Measurements from ENCODE around the gene SRBD1. TPM values are rescaled to one million over a fixed set of nuclear protein-coding genes. Genes with fewer than 3 reads are reported as not detected.

Gene SRBD1
- total and polyA plus RNA-seq, 4 donors = 4.0 to 22.2 (median 10.0) TPM

DNA sequence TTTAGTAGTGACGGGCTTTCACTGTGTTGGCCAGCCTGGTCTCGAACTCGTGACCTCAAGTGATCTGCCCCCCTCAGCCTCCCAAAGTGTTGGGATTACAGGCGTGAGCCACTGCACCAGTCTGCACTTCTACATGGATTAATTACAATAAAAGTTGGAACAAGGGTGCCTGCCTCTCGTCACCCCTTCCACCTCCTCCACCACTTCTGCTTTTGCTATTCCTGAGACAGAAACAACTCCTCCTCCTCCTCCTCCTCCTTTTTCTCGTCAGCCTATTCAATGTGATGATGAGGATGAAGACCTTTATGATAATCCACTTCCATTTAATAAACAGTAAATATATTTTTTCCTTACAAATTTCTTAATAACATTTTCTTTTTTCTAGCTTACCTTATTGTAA, 35.2 kb downstream of the SRBD1 start:
- no peak overlapping the region for H3K9ac ChIP-seq (ENCODE audit: low read depth in 1 of 2, low read length in 2 of 2)
- no peaks in the 10 kb centered on the region for H3K27me3 ChIP-seq (ENCODE audit: control insufficient read depth in 4 of 4, insufficient read depth in 4 of 4, low read length in 3 of 4)
- no peaks in the 10 kb centered on the region for H3K9me3 ChIP-seq (ENCODE audit: control insufficient read depth in 4 of 4, low read length in 3 of 4)
- H3K27ac ChIP-seq (ENCODE audit: low read depth in 1 of 2, low read length in 2 of 2) = no peak overlapping the region
- H3K4me3 ChIP-seq (ENCODE audit: low read depth in 1 of 3, low read length in 3 of 3) = no peak overlapping the region
- TF ChIP-seq NR2F2 (IDR thresholded peaks at IDR 0.05) (no peak), JUND (IDR thresholded peaks at IDR 0.05) (no peak), SP1 (IDR thresholded peaks at IDR 0.05) (no peak), EGR1 (IDR thresholded peaks at IDR 0.05; ENCODE audit: low read depth in 2 of 2) (no peak), HNF4G (IDR thresholded peaks at IDR 0.05) (no peak), FOXA1 (IDR thresholded peaks at IDR 0.05) (no peak), RAD21 (IDR thresholded peaks at IDR 0.05) (no peak), FOXA2 (IDR thresholded peaks at IDR 0.05) (no peak), TAF1 (conservative IDR thresholded peaks at IDR 0.05) (no peak), GABPA (IDR thresholded peaks at IDR 0.05 in 1 of 2, conservative IDR thresholded peaks at IDR 0.05 in 1 of 2) (no peak), RXRA (IDR thresholded peaks at IDR 0.05) (no peak), HNF4A (conservative IDR thresholded peaks at IDR 0.05) (no peak), YY1 (IDR thresholded peaks at IDR 0.05) (no peak)
- TF ChIP-seq, protein P1, sequence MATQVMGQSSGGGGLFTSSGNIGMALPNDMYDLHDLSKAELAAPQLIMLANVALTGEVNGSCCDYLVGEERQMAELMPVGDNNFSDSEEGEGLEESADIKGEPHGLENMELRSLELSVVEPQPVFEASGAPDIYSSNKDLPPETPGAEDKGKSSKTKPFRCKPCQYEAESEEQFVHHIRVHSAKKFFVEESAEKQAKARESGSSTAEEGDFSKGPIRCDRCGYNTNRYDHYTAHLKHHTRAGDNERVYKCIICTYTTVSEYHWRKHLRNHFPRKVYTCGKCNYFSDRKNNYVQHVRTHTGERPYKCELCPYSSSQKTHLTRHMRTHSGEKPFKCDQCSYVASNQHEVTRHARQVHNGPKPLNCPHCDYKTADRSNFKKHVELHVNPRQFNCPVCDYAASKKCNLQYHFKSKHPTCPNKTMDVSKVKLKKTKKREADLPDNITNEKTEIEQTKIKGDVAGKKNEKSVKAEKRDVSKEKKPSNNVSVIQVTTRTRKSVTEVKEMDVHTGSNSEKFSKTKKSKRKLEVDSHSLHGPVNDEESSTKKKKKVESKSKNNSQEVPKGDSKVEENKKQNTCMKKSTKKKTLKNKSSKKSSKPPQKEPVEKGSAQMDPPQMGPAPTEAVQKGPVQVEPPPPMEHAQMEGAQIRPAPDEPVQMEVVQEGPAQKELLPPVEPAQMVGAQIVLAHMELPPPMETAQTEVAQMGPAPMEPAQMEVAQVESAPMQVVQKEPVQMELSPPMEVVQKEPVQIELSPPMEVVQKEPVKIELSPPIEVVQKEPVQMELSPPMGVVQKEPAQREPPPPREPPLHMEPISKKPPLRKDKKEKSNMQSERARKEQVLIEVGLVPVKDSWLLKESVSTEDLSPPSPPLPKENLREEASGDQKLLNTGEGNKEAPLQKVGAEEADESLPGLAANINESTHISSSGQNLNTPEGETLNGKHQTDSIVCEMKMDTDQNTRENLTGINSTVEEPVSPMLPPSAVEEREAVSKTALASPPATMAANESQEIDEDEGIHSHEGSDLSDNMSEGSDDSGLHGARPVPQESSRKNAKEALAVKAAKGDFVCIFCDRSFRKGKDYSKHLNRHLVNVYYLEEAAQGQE (IDR thresholded peaks at IDR 0.05) = no peak
- TF ChIP-seq, protein P2, sequence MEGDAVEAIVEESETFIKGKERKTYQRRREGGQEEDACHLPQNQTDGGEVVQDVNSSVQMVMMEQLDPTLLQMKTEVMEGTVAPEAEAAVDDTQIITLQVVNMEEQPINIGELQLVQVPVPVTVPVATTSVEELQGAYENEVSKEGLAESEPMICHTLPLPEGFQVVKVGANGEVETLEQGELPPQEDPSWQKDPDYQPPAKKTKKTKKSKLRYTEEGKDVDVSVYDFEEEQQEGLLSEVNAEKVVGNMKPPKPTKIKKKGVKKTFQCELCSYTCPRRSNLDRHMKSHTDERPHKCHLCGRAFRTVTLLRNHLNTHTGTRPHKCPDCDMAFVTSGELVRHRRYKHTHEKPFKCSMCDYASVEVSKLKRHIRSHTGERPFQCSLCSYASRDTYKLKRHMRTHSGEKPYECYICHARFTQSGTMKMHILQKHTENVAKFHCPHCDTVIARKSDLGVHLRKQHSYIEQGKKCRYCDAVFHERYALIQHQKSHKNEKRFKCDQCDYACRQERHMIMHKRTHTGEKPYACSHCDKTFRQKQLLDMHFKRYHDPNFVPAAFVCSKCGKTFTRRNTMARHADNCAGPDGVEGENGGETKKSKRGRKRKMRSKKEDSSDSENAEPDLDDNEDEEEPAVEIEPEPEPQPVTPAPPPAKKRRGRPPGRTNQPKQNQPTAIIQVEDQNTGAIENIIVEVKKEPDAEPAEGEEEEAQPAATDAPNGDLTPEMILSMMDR (IDR thresholded peaks at IDR 0.05; ENCODE audit: low read depth, low read length, missing input control) = no peak
- TF ChIP-seq, protein P3, sequence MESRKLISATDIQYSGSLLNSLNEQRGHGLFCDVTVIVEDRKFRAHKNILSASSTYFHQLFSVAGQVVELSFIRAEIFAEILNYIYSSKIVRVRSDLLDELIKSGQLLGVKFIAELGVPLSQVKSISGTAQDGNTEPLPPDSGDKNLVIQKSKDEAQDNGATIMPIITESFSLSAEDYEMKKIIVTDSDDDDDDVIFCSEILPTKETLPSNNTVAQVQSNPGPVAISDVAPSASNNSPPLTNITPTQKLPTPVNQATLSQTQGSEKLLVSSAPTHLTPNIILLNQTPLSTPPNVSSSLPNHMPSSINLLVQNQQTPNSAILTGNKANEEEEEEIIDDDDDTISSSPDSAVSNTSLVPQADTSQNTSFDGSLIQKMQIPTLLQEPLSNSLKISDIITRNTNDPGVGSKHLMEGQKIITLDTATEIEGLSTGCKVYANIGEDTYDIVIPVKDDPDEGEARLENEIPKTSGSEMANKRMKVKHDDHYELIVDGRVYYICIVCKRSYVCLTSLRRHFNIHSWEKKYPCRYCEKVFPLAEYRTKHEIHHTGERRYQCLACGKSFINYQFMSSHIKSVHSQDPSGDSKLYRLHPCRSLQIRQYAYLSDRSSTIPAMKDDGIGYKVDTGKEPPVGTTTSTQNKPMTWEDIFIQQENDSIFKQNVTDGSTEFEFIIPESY (IDR thresholded peaks at IDR 0.05) = no peak
- TF ChIP-seq, protein P4, sequence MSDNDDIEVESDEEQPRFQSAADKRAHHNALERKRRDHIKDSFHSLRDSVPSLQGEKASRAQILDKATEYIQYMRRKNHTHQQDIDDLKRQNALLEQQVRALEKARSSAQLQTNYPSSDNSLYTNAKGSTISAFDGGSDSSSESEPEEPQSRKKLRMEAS (IDR thresholded peaks at IDR 0.05) = no peak
- TF ChIP-seq, protein P5, sequence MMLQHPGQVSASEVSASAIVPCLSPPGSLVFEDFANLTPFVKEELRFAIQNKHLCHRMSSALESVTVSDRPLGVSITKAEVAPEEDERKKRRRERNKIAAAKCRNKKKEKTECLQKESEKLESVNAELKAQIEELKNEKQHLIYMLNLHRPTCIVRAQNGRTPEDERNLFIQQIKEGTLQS (IDR thresholded peaks at IDR 0.05) = no peak
- H3K4me1 ChIP-seq (ENCODE audit: control insufficient read depth in 4 of 4, insufficient read depth in 4 of 4, low read length in 3 of 4) = no peaks in the 10 kb centered on the region
- H3K36me3 ChIP-seq (ENCODE audit: control insufficient read depth in 4 of 4, insufficient read depth in 3 of 4, low read depth in 1 of 4, low read length in 3 of 4) = peaks cover 0 to 19% (median 1%) of the 10 kb centered on the region in 4 donors
- WGBS = 96% methylated on average over 6 of the region's 6 CpGs
- DNase-seq (ENCODE audit: low spot score) = no peak
